ENCODE results near the gene USP9X. TPM values are rescaled to one million over a fixed set of nuclear protein-coding genes. Genes with fewer than 3 reads are reported as not detected.
"Not testable (repeated sequence)": the region's sequence is repeated elsewhere in the genome, so short reads cannot be mapped to it uniquely, and the experiment has no call there.

Gene USP9X
- total RNA-seq, 1 experiment from 2014 or later, result 109 TPM

DNA sequence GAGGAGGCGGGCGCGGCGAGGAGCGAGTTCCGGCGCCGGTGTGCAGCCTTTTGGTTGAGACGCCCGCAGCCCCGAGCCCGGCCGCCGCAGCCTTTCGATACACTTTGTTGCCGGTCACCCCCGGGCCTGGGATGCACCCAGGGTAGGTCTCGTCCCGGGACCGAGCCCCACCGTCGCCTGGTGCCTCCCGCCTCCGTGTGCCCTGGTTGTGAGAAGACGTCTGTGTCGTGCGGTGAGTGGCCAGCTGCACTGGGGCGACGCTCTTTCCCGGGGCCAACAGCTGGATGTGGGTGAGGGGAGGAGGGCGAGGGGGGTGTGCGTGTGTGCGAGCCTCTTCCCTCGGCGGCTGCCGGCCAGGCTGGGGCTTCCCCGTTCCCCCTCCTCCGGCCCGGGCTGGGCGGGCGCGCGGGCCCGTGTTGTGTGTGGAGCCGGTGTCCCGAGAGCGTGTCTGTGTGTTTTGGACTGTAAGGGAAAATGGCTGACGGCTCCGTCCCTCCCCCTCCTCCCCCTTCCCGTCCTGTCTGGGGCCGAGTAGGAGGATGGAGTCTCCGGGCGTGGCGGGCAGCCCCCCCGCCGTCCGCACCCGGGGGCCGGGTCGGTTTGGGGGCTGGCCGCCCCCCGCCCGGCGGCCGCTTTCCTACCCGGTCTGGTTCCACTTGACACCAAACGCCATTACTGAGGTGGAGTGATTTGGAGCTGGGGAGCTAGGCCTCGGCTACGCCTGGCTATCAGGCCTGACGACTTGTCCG is 807 bp downstream of the USP9X start:
- DNase-seq (ENCODE audit: extremely low read depth, low read depth), result peak; percentile 40

GRCh38 chrX:41086627-41086932 is 1.3 kb downstream of the USP9X start:
- no peak for DNase-seq (ENCODE audit: extremely low read depth, low read depth)

- no peak for DNase-seq (ENCODE audit: extremely low read depth, low read depth)
Measured at GRCh38 chrX:41087201-41087600, 2.0 kb downstream of the USP9X start.

DNA sequence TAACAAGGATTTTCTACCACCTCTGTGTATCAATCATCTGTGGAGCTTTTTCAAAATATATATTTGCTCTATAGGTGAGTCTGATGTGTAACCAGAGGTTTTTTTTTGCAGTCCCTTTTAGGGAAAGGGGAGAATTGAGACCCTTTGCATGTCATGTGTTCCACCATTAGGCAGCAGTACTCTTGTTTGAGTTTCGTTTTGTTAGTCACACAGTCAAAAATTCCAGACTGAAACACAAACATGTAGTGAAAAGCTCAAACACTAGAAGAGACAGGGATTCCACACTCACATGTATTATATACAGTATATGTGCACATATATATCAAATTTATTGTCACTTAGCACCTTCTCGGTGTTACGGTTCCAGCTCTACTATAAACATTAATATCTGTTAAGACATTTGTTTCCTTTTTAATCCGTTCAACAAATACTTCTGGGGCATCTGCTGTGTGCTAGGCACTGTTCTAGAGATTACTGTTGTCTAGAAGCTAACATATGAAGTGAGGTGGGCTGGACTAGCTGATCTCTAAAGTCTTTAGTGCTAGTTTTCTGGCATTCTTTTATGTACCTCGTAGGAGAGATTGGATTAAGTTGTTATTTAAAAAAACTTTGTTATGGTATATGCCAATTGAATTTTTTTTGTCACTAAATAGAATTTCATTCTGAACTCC is 5.5 kb downstream of the USP9X start:
- DNase-seq (ENCODE audit: extremely low read depth, low read depth), result no peak

GRCh38 chrX:41092776-41093175 is 7.5 kb downstream of the USP9X start:
- no peak for DNase-seq (ENCODE audit: extremely low read depth, low read depth)

- DNase-seq (ENCODE audit: extremely low read depth, low read depth), result no peak
Measured at GRCh38 chrX:41095174-41095573, 9.9 kb downstream of the USP9X start.

- no peak for DNase-seq (ENCODE audit: extremely low read depth, low read depth)
Measured at GRCh38 chrX:41095908-41096307, 10.7 kb downstream of the USP9X start.

- DNase-seq (ENCODE audit: extremely low read depth, low read depth), result no peak
Measured at GRCh38 chrX:41096339-41096955, 11.2 kb downstream of the USP9X start.

- DNase-seq (ENCODE audit: extremely low read depth, low read depth), result no peak
Measured at GRCh38 chrX:41097326-41097725, 12.1 kb downstream of the USP9X start.

DNA sequence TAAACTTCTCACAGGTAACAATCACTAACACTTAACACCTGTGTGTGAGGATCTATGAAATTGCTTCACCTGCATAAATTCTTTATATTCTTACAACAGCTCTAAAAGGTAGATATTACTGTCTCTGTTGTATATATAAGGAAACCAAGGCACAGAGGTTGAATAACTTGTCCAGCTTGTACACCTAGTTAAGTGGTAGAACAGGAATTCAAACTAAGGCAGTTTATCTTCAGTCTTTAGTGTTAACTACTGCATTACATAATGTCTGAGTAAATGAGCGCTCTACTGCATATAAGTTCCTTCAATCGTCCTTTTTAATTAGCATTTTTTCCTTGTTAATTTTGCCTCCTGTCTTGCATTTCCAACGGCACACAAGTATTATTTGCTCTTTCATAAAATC is 15.0 kb downstream of the USP9X start:
- no peak for DNase-seq (ENCODE audit: extremely low read depth, low read depth)

DNA sequence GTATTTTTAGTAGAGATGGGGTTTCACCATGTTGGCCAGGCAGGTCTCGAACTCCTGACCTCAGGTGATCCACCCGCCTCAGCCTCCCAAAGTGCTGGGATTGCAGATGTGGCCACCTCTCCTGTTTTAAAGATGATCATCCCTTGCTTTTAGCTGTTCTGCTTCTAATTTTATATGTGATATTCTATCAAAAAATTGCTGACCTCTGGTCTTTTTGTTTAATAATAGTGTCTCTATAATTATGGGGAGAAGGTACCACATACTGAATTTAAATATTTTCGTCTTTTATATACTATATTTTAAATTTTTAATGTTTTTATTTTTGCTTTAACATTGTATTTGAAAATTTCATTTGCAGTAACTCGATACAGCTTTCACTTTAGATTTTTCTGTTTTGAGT is 15.6 kb downstream of the USP9X start:
- DNase-seq (ENCODE audit: extremely low read depth, low read depth), result no peak

GRCh38 chrX:41105005-41105404 is 19.8 kb downstream of the USP9X start:
- DNase-seq (ENCODE audit: extremely low read depth, low read depth), result no peak

DNA sequence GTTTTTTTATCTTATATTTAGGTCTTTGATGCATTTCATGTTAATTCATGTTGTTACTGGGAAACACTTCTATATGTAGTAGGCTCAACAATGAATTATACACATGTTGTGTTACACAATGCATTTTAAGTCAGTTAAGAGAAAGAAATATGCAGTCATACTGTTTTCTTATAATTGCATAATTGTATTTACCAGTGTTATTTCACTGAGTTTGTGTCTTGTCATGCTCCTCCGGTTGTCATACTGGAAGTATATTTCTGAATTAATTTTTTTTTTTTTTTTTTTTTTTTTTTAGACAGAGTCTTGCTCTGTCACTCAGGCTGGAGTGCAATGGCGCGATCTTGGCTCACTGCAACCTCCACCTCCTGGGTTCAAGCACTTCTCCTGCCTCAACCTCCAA is 21.0 kb downstream of the USP9X start:
- DNase-seq (ENCODE audit: extremely low read depth, low read depth), result not testable (repeated sequence)

- no peak for DNase-seq (ENCODE audit: extremely low read depth, low read depth)
Measured at GRCh38 chrX:41108007-41108406, 22.8 kb downstream of the USP9X start.

- no peak for DNase-seq (ENCODE audit: extremely low read depth, low read depth)
Measured at GRCh38 chrX:41108463-41109205, 23.4 kb downstream of the USP9X start.

DNA sequence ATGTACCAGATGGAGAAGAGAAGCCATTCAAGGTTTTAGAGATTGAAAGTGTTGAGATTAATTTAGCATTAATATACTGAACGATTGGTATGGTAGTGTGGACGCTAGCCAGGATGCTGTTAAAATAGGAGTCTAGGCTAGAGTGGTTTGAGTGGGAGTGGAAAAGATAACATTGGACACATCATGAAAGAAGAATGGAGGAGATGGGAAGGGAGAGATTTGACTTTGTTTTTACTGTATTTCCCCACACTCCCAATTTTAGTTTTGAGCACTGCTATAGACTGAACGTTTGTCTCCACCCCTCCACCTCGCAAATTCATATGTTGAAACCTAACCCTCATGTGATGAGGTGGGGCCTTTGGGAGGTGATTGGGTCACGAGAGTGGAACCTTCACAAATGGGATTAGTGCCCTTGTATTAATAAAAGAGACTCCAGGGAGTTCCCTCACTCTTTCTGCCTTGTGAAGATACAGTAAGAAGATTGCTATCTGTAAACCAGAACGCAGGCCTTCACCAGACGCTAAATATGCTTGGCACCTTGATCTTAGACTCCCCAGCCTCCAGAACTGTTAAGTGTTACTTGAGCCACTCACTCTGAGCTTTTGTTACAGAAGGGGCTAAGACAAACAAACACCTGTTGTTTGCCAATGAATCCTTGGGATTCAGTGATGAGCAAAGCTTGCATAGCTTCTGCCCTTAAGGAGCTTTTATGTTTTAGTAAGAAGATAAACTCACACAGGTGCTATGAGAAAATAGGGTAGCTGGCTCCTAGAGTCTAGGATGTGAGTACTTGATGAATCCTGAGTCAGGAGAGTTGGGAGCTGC is 25.8 kb downstream of the USP9X start:
- no peak for DNase-seq (ENCODE audit: extremely low read depth, low read depth)

DNA sequence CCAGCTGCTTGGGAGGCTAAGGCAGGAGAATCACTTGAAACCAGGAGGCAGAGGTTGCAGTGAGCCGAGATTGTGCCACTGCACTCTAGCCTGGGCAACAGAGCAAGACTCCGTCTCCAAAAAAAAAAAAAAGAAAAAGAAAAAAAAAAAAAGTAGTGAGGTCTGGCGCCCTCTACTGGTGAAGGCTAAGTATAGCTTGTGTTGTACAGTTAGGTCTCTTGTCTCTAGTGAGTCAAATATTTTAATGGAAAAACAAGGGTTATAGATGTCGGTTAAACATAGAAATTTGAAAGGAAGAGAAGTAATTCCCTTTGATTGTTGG is 29.8 kb downstream of the USP9X start:
- DNase-seq (ENCODE audit: extremely low read depth, low read depth), result peak; percentile 45

DNA sequence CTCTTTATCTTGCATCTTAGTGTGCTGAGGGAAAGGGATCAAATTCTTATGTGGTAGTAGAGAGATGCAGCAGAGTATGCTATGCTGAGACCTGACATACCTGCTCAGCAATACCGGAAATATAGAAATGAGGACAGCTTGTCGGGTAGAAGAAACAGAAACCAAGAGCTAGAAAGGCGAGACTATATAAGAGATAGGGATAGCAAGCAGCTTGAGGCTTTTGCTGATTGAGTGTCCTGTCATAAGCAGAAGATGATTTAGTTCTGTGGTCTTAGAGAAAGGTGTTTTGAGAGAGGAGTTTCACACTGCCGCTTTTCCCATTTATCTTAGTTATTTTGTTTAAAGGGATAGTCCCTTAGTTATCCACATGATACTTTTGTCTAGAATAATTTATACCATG is 31.7 kb downstream of the USP9X start:
- DNase-seq (ENCODE audit: extremely low read depth, low read depth), result no peak

- DNase-seq (ENCODE audit: extremely low read depth, low read depth), result no peak
Measured at GRCh38 chrX:41118156-41118555, 32.9 kb downstream of the USP9X start.

DNA sequence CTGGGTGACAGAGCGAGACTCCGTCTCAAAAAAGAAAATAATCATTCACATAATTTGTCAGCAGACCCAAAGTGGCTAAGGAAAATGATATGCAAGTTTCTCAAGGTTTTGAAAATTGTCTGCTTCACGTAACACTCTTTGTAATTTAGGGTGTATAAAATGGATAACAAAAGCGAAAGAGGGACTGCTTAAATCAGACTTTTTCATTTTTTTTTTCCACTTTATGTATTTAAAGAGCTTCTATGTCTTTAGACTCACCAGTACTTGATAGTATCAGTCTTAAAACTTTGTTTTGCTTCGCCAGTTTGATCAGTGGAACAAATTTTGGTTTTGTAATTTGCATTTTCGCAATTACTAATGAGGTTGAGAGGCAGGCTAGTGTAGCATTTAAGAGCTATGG is 34.6 kb downstream of the USP9X start:
- DNase-seq (ENCODE audit: extremely low read depth, low read depth), result no peak

- no peak for DNase-seq (ENCODE audit: extremely low read depth, low read depth)
Measured at GRCh38 chrX:41121766-41122165, 36.5 kb downstream of the USP9X start.

All from NCI-H460 (cell line).